Keratinocyte (primary cell): ENCODE results near the gene WDFY2. TPM values are rescaled to one million over a fixed set of nuclear protein-coding genes. Genes with fewer than 3 reads are reported as not detected.

Experiments used
- DNase-seq: peaks from one replicate; pipeline ENCODE4 v3.0.0-alpha.2; 2011; ENCODE audit warnings: low read depth, missing footprints, low spot score
- FAIRE-seq: peaks from 2 replicates; lab custom pipeline; 2011; peaks lifted over from hg19 to GRCh38; lab: Jason Lieb, UNC
- H2AFZ ChIP-seq: 2 replicates; pipeline ENCODE4 v1.6.0; 2012; ENCODE audit warnings: low read length, control low read depth, inconsistent platforms; ENCODE audit not compliant: control insufficient read depth
- H3K27ac ChIP-seq: 2 replicates; pipeline ENCODE4 v1.5.1; 2011; ENCODE audit warnings: low read length; ENCODE audit not compliant: control insufficient read depth, insufficient read depth
- H3K27me3 ChIP-seq: 3 replicates; pipeline ENCODE4 v1.6.0; 2011; ENCODE audit warnings: low read length; ENCODE audit not compliant: control insufficient read depth, insufficient read depth; ENCODE audit errors: extremely low read depth
- H3K36me3 ChIP-seq, 2 experiments: 2 replicates in 1 of 2; 3 replicates in 1 of 2; pipeline ENCODE4 v1.5.1; 2011; ENCODE audit warnings: low read length in 2 of 2, mild to moderate bottlenecking in 1 of 2; ENCODE audit not compliant: control insufficient read depth in 2 of 2, insufficient read depth in 2 of 2; ENCODE audit errors: extremely low read depth in 1 of 2
- H3K4me1 ChIP-seq: 3 replicates; pipeline ENCODE4 v1.5.1; 2011; ENCODE audit warnings: low read length; ENCODE audit not compliant: control insufficient read depth, insufficient read depth; ENCODE audit errors: extremely low read depth
- H3K4me2 ChIP-seq: 3 replicates; pipeline ENCODE4 v1.6.0; 2011; ENCODE audit warnings: low read depth, low read length; ENCODE audit not compliant: control insufficient read depth, insufficient read depth; ENCODE audit errors: extremely low read depth
- H3K4me3 ChIP-seq, 3 experiments: fragments of 200-600 bp in 1 of 3; sonication (generic) in 1 of 3; 2 replicates in 2 of 3; 3 replicates in 1 of 3; pipeline ENCODE4 v1.5.1; 2011 to 2016; ENCODE audit warnings: low read length in 3 of 3, mild to moderate bottlenecking in 3 of 3, control low read depth in 2 of 3, inconsistent platforms in 1 of 3, low read depth in 1 of 3, mixed read lengths in 1 of 3, mixed run types in 1 of 3, moderate library complexity in 1 of 3; ENCODE audit not compliant: control insufficient read depth in 2 of 3, insufficient read depth in 2 of 3; ENCODE audit errors: extremely low read depth in 1 of 3
- H3K79me2 ChIP-seq: 2 replicates; pipeline ENCODE4 v1.6.0; 2012; ENCODE audit warnings: low read length; ENCODE audit not compliant: control insufficient read depth, insufficient read depth
- H3K9ac ChIP-seq: 3 replicates; pipeline ENCODE4 v1.6.0; 2011; ENCODE audit warnings: low read length; ENCODE audit not compliant: control insufficient read depth, insufficient read depth; ENCODE audit errors: extremely low read depth
- H3K9me1 ChIP-seq: 3 replicates; pipeline ENCODE4 v1.6.0; 2011; ENCODE audit warnings: low read length; ENCODE audit not compliant: control insufficient read depth, insufficient read depth; ENCODE audit errors: extremely low read depth
- H3K9me3 ChIP-seq: 2 replicates; pipeline ENCODE4 v1.5.1; 2012; ENCODE audit warnings: low read depth, low read length; ENCODE audit not compliant: control insufficient read depth
- H4K20me1 ChIP-seq: 3 replicates; pipeline ENCODE4 v1.6.0; 2011; ENCODE audit warnings: low read length; ENCODE audit not compliant: control insufficient read depth, insufficient read depth; ENCODE audit errors: extremely low read depth
- EZH2 ChIP-seq: IDR thresholded peaks from one replicate; pipeline ENCODE4 v1.6.1; 2012; ENCODE audit warnings: inconsistent platforms, mild to moderate bottlenecking, low read length, moderate library complexity
- dilution Hi-C: fragments of 300-500 bp; cut with MboI; formaldehyde crosslinking; loops from one replicate; pipeline ENCODE4 v1.7.0; 2020; ENCODE audit warnings: low sequenced_read_pairs; ENCODE audit not compliant: extremely low pct_ligation_motif_present
- polyA plus RNA-seq, 5 experiments: library from polyadenylated mRNA; depleted of rRNA in 3 of 5; stranded (reverse) in 3 of 5; stranded (forward) in 1 of 5; unstranded in 1 of 5; fragments of >200 nt; gene quantifications; 1 replicate in 1 of 5; 2 replicates in 3 of 5; 3 replicates in 1 of 5; pipeline versions ENCODE4 v1.2.1 to v1.2.3, GENCODE V29; 2011 to 2012; ENCODE audit warnings: missing spikeins in 2 of 5, low read depth in 1 of 5, low replicate concordance in 1 of 5
- TF ChIP-seq, protein P1 (sequence below), 3 experiments: IDR thresholded peaks in 1 of 3; conservative IDR thresholded peaks in 1 of 3; optimal IDR thresholded peaks in 1 of 3; 2 replicates in 2 of 3; 3 replicates in 1 of 3; pipeline versions ENCODE3 to v1.5.1; 2011; ENCODE audit warnings: low read length in 3 of 3, mild to moderate bottlenecking in 3 of 3, moderate library complexity in 2 of 3, control low read depth in 1 of 3, inconsistent platforms in 1 of 3; ENCODE audit not compliant: insufficient read depth in 2 of 3; ENCODE audit errors: extremely low read depth in 1 of 3

WDFY2 gene
- polyA plus RNA-seq, 1 donor (not counting 4 experiments of a cell fraction or from before 2014, with no cell fraction given) = 18.6 TPM

DNA sequence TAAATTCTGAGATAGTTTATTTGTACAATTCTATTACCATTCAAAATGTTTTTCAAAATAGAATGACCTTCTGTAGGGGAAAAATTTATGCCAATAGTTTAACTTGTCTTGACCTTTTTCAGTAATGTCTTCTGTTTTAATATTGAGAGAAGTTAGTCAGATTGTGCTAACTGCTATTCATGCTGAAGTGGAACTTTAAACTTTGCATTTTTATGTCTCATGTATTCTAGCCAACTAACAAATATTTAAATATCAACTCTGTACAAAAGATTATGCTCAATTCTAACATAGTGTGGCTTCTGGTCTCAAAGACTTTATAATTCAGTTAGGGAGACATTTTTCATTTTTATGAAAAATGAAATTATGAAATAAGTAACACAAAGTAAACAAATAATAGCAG, 94.2 kb downstream of the WDFY2 start:
- H3K4me3 ChIP-seq = no peak overlapping the region
- no peak for FAIRE-seq
- H2AFZ ChIP-seq = no peak overlapping the region
- H4K20me1 ChIP-seq = peaks cover 2% of the 10 kb centered on the region
- no peak overlapping the region for H3K4me2 ChIP-seq
- H3K9me1 ChIP-seq = no peaks in the 10 kb centered on the region
- dilution Hi-C loops = no loop called here
- TF ChIP-seq EZH2 = no peak
- TF ChIP-seq, protein P1, sequence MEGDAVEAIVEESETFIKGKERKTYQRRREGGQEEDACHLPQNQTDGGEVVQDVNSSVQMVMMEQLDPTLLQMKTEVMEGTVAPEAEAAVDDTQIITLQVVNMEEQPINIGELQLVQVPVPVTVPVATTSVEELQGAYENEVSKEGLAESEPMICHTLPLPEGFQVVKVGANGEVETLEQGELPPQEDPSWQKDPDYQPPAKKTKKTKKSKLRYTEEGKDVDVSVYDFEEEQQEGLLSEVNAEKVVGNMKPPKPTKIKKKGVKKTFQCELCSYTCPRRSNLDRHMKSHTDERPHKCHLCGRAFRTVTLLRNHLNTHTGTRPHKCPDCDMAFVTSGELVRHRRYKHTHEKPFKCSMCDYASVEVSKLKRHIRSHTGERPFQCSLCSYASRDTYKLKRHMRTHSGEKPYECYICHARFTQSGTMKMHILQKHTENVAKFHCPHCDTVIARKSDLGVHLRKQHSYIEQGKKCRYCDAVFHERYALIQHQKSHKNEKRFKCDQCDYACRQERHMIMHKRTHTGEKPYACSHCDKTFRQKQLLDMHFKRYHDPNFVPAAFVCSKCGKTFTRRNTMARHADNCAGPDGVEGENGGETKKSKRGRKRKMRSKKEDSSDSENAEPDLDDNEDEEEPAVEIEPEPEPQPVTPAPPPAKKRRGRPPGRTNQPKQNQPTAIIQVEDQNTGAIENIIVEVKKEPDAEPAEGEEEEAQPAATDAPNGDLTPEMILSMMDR (optimal IDR thresholded peaks at IDR 0.05 in 1 of 3, IDR thresholded peaks at IDR 0.05 in 1 of 3, conservative IDR thresholded peaks at IDR 0.05 in 1 of 3; ENCODE audit: extremely low read depth in 1 of 3, insufficient read depth in 2 of 3, low read length in 3 of 3) = no peak
- DNase-seq = no peak
- H3K4me1 ChIP-seq = peaks cover 43% of the 10 kb centered on the region
- H3K9ac ChIP-seq = no peak overlapping the region
- H3K79me2 ChIP-seq = peaks cover 59% of the 10 kb centered on the region
- H3K9me3 ChIP-seq = no peaks in the 10 kb centered on the region
- peaks cover 11 to 25% of the 10 kb centered on the region in 2 experiments for H3K36me3 ChIP-seq
- H3K27me3 ChIP-seq = no peaks in the 10 kb centered on the region
- no peak overlapping the region for H3K27ac ChIP-seq

DNA sequence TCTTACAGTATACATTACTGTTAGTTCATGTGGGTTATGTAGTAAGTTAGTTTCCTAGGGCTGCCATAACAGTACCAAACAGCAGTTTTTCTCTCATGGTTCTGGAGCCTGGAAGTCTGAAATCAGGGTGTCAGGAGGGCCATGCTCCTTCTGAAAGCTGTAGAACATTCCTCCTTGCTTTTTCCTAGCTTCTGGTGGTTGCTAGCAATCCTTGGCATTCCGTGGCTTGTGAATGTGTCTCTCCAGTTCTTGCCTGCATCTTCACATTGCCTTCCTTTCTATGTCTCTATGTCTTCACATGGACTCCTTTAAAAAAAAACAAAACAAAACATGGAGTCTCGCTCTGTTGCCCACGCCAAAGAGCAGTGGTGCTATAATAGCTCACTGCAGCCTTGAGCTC, 95.4 kb downstream of the WDFY2 start:
- Histone ChIP-seq H3K4me3 (no peak overlapping the region), H3K9me3 (no peaks in the 10 kb centered on the region), H3K9ac (no peak overlapping the region), H3K9me1 (no peaks in the 10 kb centered on the region), H3K79me2 (peaks cover 61% of the 10 kb centered on the region), H3K36me3 (peaks cover 11 to 31% of the 10 kb centered on the region in 2 experiments), H3K27me3 (no peaks in the 10 kb centered on the region), H3K4me2 (no peak overlapping the region), H2AFZ (no peak overlapping the region), H3K4me1 (peaks cover 33% of the 10 kb centered on the region), H4K20me1 (peaks cover 2% of the 10 kb centered on the region), H3K27ac (no peak overlapping the region)
- FAIRE-seq = no peak
- TF ChIP-seq EZH2 = no peak
- TF ChIP-seq, protein P1 (optimal IDR thresholded peaks at IDR 0.05 in 1 of 3, IDR thresholded peaks at IDR 0.05 in 1 of 3, conservative IDR thresholded peaks at IDR 0.05 in 1 of 3; ENCODE audit: extremely low read depth in 1 of 3, insufficient read depth in 2 of 3, low read length in 3 of 3) = no peak
- no peak for DNase-seq
- dilution Hi-C loops = no loop called here
